Stimulated activated CD8-positive, alpha-beta memory T cell treated with anti-CD3 and anti-CD28 coated beads, Interleukin-4, amount 100 ng/mL, for 24 hours (primary cell): Measurements from ENCODE around the gene FGF3.

ENCODE experiments used
- DNase-seq: peaks from one replicate; pipeline ENCODE4 v3.0.0-alpha.2; 2020; ENCODE audit warnings: low read depth

The FGF3 gene

GRCh38 chr11:69804769-69805508 lies 14.3 kb downstream of the FGF3 start:
- no peak for DNase-seq

GRCh38 chr11:69803604-69804218 lies 15.5 kb downstream of the FGF3 start:
- DNase-seq: no peak

GRCh38 chr11:69803022-69803421 lies 16.2 kb downstream of the FGF3 start:
- no peak for DNase-seq

- no peak for DNase-seq
These were observed 16.6 kb downstream of the FGF3 start for GRCh38 chr11:69802590-69802989.

GRCh38 chr11:69801513-69802335 lies 17.5 kb downstream of the FGF3 start:
- peak; percentile 19 for DNase-seq

- DNase-seq: no peak
These were observed 18.9 kb downstream of the FGF3 start for GRCh38 chr11:69800278-69800677.

- no peak for DNase-seq
These were observed 19.6 kb downstream of the FGF3 start for GRCh38 chr11:69799582-69799981.

GRCh38 chr11:69799097-69799496 lies 20.1 kb downstream of the FGF3 start:
- no peak for DNase-seq

GRCh38 chr11:69797737-69798528 lies 21.3 kb downstream of the FGF3 start:
- no peak for DNase-seq

GRCh38 chr11:69797156-69797555 lies 22.1 kb downstream of the FGF3 start:
- DNase-seq: no peak

- DNase-seq: no peak
These were observed 23.2 kb downstream of the FGF3 start for GRCh38 chr11:69796063-69796462.

- DNase-seq: no peak
These were observed 27.7 kb downstream of the FGF3 start for GRCh38 chr11:69791276-69792180.

GRCh38 chr11:69788956-69789355 lies 30.3 kb downstream of the FGF3 start:
- DNase-seq: no peak

GRCh38 chr11:69787906-69788305 lies 31.3 kb downstream of the FGF3 start:
- no peak for DNase-seq

- DNase-seq: no peak
These were observed 31.8 kb downstream of the FGF3 start for GRCh38 chr11:69787457-69787856.

GRCh38 chr11:69781241-69781640 lies 38.0 kb downstream of the FGF3 start:
- DNase-seq: no peak

- DNase-seq: no peak
These were observed 40.8 kb downstream of the FGF3 start for GRCh38 chr11:69778373-69778772.

- no peak for DNase-seq
These were observed 44.0 kb downstream of the FGF3 start, which contains the start of gene FGF4 for GRCh38 chr11:69775163-69775755. Gene FGF4 (minus strand): TSS chr11:69775341. CDS start chr11:69775084, 257 bp downstream.

GRCh38 chr11:69774354-69775162 lies 44.7 kb downstream of the FGF3 start:
- DNase-seq: no peak
